Head of caudate nucleus (tissue), 42 donors: Measurements from ENCODE around the gene POLH.
"Not testable (repeated sequence)": the region's sequence is repeated elsewhere in the genome, so short reads cannot be mapped to it uniquely, and the experiment has no call there.

Experiments
- DNase-seq, 42 donors: peaks; one replicate each; pipeline versions ENCODE4 v3.0.0 to v3.0.0-alpha.2; 2020 to 2021; ENCODE audit warnings: mixed read lengths in 7 of 42
- intact Hi-C: fragments of 100-400 bp; cut with DNase I; formaldehyde crosslinking; loops from one replicate; pipeline ENCODE4 v1.15.0; 2022

Gene POLH

GRCh38 chr6:43627008-43627825 lies 51.2 kb downstream of the POLH start:
- intact Hi-C loops: no loop called here
- peak in 20 of 42 donors; percentile 28 to 79 (median 42) for DNase-seq

DNA sequence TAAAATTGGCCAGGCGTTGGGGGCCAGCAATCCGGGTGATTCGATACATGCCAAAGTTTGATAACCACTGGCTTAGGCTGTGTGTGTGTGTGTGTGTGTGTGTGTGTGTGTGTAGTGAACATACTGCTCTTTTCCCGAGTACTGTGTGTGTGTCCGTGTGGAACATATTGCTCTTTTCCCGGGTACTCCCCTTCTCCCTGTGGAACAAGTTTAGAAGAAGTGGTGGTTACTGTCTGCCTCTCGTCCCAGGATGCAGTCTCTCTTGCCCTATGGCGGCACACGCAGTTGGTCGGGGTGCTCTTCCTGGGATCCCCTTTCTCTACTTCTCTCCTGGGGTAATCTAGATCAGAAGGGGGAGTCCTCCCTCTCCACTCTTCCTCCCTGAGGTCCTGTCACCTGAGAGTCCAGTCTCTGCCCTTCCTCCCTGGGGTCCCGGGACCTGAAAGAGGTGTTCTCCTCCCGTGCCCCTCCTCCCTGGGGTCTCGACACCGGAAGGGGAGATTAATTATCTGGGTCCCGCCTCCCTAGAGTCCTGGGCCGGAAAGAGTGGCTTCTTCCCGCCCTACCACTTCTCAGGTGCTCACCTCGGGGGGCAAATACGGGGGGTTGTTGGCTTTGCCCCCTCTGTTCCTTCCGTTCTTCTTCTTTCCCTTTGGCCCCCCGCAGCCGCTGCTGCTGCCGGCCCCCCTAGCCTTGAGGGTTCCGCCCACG lies 52.6 kb downstream of the POLH start:
- peak in 28 of 42 donors; percentile 12 to 61 (median 36) for DNase-seq
- intact Hi-C loops: no loop called here

DNA sequence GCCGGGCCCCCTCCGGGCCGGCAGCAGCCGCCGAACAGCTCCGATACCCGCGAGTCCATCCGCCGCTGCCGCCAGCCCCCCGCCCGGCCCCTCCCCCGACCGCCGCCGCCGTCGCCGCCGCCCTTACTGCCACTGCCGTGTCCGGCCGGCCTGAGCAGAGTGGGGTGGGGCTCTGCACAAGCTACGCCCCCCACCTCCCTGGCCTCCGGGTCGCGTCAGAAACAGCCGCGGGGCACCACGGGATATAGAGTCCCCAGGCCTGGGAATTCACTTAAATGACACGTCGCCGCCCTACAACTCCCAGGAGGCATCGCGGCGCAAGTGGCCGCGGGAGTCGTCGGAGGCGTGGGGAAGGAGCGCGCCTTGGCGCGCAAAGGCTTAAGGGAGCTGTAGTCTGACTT lies 53.1 kb downstream of the POLH start, which contains the start of gene GTPBP2:
TSS of gene GTPBP2 (minus strand) at position 161 of the 401 bp plus-strand sequence. CDS start at position 59, 102 bp downstream.
- DNase-seq: peak; percentile 99 to 100 (median 100)
- intact Hi-C loops: no loop called here

DNA sequence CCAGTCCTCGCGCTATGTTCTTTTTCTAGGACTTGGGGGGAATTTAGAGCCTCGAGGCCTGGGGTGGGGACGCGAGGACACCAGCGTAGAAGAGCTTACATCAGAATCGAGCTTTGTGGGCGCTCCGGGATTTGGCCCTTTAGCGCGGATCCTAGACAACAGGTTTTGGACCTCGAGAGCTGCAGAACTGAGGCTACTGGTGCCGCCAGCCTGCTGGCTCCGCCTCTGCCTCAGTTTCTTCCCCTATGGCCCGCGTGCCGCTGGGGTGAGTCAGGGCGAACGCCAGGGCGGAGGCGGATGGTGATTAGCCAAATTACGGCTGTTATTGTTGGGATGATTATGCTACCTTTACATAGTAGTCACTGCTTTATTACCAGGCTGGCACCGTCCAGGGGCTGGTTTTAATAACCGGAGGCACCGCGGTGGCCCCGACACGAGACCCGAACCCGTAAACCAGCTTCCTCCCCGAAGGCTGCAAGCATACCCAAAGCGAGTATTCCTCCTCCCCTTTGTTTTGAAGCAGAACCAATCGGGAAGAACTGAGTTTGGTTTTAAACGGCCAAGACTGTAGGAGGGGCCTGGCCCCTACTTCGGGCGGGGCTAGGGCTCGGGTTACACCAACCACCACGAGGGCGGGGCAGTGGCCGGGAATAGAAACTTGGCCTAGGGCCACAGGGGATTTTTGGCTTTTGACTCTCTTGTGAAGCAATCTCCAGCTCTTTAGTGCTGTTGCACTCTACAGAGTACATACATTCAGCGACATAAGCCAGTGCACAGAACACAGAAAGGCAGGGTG lies 53.7 kb downstream of the POLH start:
- DNase-seq: peak; percentile 73 to 95 (median 87)
- intact Hi-C loops: no loop called here

DNA sequence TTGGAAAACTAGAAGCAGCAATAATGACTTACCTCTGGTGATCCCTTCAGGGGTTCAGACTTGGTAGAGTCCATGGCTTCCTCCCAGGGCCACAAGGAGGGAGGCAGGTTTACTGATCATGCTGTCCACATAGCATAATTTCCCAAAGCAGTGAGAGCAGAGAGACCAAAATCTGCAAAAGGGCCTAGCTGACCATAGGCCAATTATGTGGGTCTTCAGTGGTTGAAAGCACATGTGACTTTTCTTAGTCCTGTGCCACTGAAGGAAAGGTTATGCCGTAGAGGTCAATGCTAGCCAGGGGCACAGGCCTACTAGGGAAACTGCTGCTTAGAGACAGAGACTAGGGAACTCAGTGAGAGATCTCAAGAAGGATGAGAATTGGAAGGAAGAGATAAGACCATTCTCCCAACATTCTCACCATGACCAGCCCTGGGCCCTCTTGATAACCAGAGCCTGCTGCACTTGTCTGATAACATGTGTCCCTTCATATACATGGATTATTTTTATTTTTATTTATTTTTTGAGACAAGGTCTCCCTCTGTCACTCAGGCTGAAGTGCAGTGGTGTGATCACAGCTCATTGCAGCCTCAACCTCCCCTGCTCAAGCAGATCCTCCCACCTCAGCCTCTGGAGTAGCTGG lies 55.1 kb downstream of the POLH start:
- DNase-seq: no peak
- intact Hi-C loops: no loop called here

DNA sequence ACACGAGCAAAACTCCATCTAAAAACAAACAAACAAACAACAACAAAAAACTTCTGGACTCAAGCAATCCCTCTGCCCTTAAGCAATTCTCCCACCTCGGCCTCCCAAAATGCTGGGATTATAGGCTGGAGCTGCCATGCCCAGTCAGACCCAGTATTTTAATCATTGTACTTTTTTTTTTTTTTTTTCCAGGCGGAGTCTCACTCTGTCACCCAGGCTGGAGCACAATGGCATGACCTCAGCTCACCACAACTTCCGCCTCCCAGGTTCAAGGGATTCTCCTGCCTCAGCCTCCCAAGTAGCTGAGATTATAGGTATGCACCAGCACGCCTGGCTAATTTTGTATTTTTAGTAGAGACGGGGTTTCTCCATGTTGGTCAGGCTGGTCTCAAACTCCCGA lies 57.0 kb downstream of the POLH start:
- DNase-seq, intact Hi-C loops: not testable (repeated sequence)

DNA sequence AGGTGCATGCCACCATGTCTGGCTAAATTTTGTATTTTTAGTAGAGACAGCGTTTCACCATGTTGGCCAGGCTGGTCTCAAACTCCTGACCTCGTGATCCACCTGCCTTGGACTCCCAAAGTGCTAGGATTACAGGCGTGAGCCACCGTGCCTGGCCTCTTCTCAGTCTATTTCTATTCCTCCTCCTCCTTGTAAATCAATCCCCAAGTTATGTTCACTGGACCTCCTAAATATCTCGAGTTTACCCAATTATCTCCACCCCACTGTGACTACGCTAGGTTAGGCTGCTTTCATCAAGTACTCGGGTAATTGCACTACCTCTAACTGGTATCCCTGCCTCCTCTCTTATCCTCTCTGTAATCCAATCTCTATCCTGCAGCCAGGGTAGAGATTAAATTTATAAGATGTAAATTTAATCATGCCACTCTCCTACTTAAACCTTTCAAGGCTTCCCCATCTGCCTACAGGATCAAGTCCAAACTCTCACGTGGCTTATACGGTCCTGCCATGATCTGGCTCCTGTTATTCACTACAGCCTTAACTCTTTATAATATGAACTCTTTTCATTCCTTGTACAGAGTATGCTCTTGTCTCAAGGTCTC lies 58.8 kb downstream of the POLH start:
- DNase-seq: no peak
- intact Hi-C loops: no loop called here

GRCh38 chr6:43635387-43636307 lies 59.7 kb downstream of the POLH start, which contains the start of gene MAD2L1BP:
TSS of gene MAD2L1BP (plus strand) at chr6:43635840. CDS start at chr6:43635876, 36 bp downstream.
- intact Hi-C loops: no loop called here

GRCh38 chr6:43636308-43636659 lies 60.3 kb downstream of the POLH start:
- intact Hi-C loops: no loop called here
- DNase-seq: no peak

More at GRCh38 chr6:43635387-43636307, 59.7 kb downstream of the POLH start, which contains the start of gene MAD2L1BP:
- DNase-seq: peak; percentile 75 to 96 (median 91)

DNA sequence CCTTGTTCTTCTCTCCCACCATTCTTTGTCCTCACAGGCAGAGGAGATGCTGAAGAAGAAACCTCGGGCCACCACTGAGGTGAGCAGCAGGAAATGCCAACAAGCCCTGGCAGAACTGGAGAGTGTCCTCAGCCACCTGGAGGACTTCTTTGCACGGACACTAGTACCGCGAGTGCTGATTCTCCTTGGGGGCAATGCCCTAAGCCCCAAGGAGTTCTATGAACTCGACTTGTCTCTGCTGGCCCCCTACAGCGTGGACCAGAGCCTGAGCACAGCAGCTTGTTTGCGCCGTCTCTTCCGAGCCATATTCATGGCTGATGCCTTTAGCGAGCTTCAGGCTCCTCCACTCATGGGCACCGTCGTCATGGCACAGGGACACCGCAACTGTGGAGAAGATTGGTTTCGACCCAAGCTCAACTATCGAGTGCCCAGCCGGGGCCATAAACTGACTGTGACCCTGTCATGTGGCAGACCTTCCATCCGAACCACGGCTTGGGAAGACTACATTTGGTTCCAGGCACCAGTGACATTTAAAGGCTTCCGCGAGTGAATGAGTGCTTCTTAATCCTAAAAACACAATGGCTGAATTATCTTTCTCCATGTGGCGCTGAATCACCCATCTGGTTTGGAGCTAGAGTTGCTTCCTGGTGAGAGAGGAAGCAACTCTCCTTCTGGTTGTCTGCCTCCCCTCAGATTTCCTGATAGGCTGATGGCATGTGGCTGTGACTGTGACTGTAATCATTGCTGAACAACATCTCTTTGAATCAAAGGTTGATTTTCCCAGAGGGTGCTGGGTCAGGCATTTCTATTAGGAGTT lies 64.2 kb downstream of the POLH start:
- DNase-seq: no peak
- intact Hi-C loops: no loop called here

DNA sequence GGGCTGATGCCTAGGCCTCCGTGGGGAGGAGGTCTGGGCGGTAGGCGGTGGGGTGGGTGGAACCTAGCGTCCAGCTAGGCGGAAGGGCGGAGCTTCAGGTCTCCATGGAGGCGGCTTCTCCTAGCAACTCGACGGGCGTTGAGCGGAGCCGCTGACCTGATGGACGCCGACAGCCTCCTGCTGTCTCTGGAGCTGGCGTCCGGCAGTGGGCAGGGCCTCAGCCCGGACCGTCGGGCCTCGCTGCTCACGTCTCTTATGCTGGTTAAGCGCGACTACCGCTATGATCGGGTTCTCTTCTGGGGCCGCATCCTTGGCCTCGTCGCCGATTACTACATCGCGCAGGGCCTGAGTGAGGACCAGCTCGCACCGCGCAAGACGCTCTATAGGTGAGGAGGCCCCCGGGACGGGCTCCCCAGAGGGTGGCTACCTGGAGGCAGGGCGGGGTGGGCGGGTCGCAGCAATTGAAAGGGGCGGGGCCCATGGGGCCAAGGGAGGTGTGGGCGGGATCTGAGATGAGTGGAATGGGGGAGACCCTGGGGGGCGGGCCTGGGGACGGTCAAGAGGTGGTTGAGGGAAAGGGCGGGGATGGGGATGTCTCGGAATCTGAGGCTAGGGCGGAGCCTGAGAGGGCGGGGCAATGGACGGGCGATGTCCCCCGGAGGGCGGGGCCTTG lies 69.1 kb downstream of the POLH start, which contains the start of gene RSPH9:
TSS of gene RSPH9 (plus strand) at position 97 of the 673 bp plus-strand sequence. CDS start at position 160, 63 bp downstream.
- intact Hi-C loops: no loop called here
- DNase-seq: peak in 14 of 42 donors; percentile 18 to 61 (median 30)

GRCh38 chr6:43645613-43645964 lies 69.6 kb downstream of the POLH start:
- intact Hi-C loops: no loop called here

GRCh38 chr6:43647613-43648012 lies 71.6 kb downstream of the POLH start:
- DNase-seq: no peak
- intact Hi-C loops: no loop called here

More at GRCh38 chr6:43645613-43645964, 69.6 kb downstream of the POLH start:
- DNase-seq: no peak

DNA sequence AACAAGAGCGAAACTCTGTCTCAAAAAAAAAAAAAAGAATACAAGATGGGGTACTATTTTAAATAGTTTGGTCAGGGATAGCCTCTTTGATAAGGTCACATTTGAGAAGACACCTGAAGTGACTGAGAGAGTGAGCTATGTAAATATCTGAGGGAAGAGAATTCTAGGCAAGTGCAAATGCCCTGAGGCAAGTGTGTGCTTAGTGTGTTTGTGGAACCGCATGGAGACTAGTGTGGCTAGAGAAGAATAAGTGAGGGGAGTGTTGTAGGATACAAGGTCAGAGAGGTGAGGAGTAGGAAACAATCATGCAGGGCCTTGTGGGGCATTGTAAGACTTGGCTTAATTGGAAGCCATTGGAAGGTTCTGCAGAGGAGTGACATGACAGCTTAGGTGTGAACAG lies 72.3 kb downstream of the POLH start:
- no peak for DNase-seq
- intact Hi-C loops: no loop called here

- intact Hi-C loops, DNase-seq: not testable (repeated sequence)
Observed at GRCh38 chr6:43652822-43653221, 76.8 kb downstream of the POLH start.

DNA sequence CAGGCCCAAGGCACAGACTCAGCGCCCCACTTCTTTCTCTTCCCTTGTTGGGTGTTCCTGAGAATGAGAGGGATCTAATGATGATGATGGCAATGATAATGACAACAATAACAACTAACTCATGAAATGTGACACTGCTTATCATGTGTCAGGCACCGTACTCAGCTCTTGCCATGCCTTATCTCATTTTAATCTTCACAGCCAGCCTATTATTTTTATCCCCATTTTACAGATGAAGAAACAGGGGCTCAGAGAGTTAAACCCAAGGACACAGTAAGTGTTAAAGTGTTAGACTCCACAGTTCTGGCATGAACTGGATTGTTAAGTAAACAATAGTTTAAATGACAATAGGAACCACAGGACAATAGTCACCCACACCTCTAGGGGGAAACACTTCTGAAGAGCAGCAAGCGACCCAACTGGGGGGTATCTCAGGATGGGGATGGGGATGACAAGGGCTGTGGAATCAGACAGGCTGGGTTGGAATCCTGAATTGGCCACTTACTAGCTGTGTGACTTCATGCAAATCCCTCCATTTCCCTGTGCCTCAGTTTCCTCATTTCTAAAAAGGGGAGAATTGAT lies 81.3 kb downstream of the POLH start:
- intact Hi-C loops: no loop called here
- DNase-seq: no peak
